DMS53 (cell line): ENCODE measurements around the gene ARHGAP29.

ENCODE experiments used
- DNase-seq: peaks from one replicate; lab custom pipeline; 2025; lab: John Stamatoyannopoulos, UW

Gene ARHGAP29

GRCh38 chr1:94236013-94236491, 1.3 kb downstream of the ARHGAP29 start:
- peak; percentile 44 for DNase-seq

DNA sequence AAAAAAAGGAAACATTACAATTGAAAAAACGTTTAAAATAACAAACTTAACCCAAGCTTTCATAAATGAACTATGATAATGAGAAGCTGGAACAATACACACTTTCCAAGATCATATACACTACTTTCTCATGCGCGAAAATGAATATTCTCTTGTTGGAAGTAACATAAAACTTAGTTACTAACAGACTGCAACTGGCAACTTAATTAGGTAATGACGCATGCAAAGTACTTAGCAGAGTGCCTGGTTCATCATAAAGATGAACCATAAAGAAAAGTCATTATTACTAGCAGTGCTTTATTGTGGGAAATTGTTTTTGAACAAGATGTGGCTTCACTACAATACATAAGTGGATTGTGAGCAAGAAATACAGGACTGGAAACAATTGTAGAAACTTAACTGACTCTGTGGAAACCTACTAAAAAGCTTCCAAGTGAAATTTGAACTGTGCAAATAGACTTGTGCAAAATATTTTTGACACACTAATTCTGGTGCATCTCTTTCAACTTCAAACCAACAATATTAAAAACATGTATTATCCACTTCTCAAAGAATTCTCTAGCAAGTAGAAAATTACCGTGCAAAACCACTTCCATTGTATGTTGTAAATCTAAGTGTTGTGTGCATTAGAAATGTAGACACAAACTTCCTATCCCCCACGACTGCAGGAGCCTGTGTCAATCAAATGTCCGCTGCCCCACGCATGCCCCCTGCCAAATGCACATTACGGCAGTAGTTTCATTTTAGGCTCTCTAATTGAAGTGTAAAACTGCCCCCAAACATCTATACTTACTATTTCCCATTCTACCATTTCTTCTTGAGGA, 2.0 kb downstream of the ARHGAP29 start:
- DNase-seq = no peak

- no peak for DNase-seq
Observed at GRCh38 chr1:94234615-94235014, 2.8 kb downstream of the ARHGAP29 start.

DNA sequence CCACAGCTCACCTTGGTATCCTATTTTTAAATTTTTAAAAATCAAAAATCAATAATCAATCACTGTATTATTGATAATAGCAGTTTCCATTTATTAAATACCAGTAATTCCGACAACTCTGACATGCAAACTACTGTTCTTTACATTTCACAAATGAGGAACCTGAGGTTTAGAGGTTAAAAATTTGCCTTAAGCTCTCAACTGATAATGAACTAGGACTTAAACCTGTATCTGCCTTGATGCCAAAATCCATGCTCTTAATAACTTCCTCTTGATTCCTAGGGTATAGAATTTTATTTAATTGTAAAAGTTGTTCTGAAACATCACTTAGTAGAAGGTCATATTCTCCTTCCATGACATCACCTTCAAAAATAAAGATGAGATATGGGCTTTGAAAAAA, 5.6 kb downstream of the ARHGAP29 start:
- no peak for DNase-seq

DNA sequence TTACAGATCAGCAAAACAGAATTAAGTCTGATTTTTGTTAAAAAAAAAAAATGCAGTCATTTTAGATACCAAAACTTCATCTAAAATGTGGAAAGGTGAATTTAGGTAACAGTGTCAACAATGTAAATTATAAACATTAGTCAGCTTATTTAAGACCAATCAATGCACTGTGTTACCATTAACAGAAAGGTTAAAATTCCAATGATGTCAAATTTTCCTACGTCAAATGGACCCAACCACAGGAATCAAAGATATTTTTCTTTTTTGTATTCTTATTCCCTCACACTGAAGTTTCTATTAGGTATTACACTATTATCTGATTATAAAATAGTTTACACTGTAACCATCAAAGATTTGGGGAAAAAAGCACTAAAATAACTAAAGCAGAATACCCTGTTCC, 6.5 kb downstream of the ARHGAP29 start:
- DNase-seq = no peak

DNA sequence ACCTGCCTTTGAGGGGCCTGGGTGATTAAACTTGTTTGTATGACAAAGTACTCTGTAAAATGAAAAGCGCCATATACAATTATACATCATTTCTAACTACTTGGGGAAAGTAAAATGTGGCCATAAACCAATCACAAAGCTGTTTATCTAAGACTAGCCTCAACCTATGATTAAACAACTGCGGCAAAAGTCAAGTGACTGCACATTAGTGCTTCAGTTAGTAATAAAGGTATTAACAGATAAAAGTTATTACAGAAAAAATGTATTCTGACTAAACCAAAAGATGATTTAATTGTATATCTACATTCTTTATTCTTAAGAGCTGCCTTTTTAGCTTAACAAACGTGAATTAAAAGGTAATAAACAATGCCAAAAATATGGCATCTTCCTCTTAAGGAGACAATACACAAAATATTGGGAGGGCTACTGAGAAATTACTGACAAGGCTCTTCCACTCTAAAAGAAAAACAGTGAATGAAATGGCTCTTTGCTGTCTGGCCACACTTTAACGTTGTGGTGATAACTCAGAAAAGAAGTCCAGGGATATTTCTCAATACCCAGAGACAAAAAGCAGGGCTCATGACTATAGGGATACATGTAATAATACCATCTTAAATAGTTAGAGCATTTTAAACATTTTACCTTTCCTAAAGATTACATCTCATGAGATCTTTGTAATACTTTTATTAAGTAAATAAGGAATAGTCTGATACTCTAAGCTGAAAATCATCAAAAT, 8.6 kb downstream of the ARHGAP29 start:
- DNase-seq = no peak

DNA sequence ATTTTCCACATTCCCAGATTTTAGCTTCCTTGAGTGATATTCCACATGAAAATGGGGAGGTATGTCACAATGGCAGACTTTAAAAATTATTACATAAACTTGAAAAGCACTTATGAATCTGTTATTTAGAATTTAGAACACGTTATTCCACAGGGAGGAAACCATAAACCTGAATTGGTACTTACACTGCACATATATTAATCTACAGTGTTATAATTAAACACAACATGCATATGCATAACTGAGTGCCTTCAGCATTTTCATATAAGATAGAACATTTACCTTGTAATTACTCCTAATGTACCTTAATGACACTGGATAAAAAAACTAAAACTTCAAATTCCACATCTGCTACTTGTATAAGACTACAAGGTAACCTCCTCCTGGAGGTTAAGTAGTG, 9.8 kb downstream of the ARHGAP29 start:
- DNase-seq = no peak

- peak; percentile 51 for DNase-seq
Observed at GRCh38 chr1:94225845-94226244, 11.5 kb downstream of the ARHGAP29 start.

DNA sequence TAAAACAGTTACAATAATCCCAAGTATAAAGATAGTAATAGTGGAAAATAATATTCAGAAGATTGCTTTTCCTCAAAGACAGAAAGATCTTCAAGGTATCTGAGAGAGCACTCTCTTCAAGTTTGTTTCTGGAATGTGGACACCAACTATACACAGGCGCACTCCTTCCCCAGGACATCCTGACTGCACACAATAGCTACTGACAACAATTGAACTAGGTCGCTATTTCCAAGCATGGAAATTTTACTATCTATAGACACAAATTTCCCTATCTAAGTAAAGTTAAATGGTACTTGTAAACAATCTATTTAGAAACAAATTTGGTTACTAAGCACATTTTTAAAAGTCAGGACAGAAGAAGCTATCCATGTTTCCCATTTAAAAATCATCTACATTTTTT, 19.1 kb downstream of the ARHGAP29 start:
- DNase-seq = no peak

DNA sequence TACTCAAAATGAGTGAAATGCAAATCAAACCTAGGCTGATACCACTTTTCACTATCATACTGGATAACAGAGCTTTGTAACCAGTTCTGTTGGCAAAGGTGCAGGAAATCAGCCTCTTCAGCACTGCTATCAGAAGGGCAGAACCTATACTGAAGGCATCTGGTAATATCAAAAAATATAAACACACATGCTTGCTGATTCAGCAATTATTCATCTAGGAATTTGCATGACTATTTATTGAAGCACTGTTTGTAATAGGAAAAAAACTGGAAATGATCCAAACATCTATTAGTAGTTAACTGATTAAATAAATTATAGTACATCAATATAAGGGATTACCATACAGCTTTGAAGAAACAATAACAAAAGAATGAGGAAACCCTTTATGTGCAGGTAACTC, 21.4 kb downstream of the ARHGAP29 start:
- no peak for DNase-seq

GRCh38 chr1:94209982-94210381, 27.4 kb downstream of the ARHGAP29 start:
- DNase-seq = no peak

DNA sequence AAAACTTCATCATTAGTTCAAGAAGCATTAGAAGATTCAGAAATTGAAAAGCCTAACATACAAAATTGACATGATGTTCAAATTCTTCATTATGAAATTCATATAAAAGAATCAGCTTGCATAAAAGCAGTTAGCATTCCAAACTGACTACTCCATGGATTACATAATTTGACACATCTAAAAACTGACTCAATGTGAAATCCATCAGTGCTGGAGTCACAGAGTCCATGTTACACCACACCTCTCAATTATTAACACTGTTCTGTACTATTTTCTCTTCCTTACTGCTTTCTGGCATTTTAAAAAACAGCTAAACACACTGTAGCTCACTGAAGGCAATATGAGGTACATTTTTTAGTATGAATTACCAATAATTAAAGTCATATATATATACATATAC, 28.0 kb downstream of the ARHGAP29 start:
- DNase-seq = no peak

- DNase-seq = no peak
Observed at GRCh38 chr1:94207695-94208094, 29.7 kb downstream of the ARHGAP29 start.

GRCh38 chr1:94205639-94206038, 31.7 kb downstream of the ARHGAP29 start:
- no peak for DNase-seq

- DNase-seq = no peak
Observed at GRCh38 chr1:94202241-94202640, 35.1 kb downstream of the ARHGAP29 start.

DNA sequence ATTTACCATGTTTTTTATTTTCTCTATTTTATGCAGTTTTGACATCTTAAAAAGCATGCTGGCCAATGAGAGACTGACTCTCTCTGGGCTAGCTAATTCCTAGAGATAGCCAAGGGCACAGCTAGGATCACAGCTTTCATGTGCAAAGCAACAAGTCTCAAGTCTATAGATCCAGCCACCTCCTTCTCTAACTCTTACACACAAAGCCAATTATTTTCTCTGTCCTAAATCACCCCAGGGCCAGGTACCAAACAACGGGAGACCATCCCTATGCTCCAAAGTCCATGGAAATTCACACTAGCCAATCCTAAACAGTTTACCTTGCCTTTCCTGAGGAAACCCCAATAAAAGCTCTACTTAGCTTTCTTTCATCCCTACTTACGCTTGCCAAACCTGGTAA, 38.0 kb downstream of the ARHGAP29 start:
- no peak for DNase-seq

- DNase-seq = no peak
Observed at GRCh38 chr1:94194079-94194865, 43.1 kb downstream of the ARHGAP29 start.

DNA sequence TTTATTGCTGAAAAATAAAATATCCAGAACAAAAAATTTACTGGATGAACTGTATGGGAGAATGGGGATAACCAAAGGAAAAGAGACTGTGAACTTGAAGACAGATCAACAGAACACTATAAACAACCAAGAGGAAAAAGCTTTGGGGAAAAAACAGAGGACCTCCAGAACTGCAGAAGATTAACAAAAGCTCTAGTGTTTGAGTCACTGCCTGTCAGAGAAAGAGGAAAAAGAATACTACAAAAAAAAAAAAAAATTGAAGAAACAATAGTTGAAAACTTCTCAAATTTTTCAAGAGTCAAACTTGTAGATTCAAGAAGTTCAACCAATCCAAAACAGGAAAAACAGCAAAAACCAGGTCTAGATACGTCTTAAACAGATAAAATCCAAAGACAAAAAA, 44.3 kb downstream of the ARHGAP29 start:
- no peak for DNase-seq

GRCh38 chr1:94191216-94191615, 46.2 kb downstream of the ARHGAP29 start:
- no peak for DNase-seq

- DNase-seq = no peak
Observed at GRCh38 chr1:94186946-94187345, 50.4 kb downstream of the ARHGAP29 start.

DNA sequence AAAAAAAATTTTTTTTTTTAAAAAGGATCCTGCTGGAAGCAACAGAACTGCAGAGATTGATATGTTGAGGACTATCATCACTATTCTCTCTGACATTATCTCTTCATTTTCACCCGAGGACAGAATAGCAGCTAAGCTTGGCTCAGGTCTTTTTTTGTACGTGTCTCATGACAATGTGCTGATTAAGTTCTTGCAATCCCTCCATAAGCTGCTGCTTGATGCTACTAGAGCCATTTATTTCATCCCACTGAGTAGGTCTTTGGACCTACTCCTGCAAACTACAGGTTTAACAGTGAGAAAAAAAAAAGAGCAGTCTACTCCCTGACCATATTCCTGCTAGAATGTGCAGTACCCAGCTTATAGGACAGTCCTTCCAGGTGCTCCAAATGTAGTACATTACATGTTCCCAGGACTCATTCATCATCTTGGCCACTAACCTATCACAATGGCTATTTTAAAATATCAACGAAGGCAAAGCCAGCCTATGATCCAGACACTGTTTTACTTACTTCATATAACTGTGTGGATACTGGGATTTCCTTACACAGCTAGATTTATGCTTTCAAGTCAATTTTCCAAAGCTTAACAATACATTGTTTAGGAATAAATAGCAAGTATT, 54.1 kb downstream of the ARHGAP29 start:
- no peak for DNase-seq

DNA sequence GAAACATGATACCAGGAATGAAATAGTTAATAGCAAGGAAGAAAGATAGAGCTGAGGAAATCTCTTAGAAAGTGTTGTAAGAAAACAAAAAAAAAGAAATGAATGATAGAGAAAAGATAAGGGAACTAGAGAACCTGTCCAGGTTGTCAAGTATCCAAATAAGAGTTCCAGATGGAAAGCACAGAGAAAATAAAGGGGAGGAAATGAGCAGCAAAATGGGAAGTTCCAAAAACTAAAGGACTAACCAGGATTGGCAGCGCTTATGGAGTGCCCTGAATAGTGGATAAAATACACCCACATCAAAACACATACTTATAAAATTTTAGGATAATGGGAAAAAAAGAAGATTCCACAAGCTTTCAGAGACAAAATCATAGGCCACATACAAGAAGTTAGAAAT, 55.2 kb downstream of the ARHGAP29 start:
- DNase-seq = no peak
